HL-60 (cell line): ENCODE results near the gene THSD7B.

ENCODE experiments used
- DNase-seq, 2 experiments: peaks; one replicate each; pipeline ENCODE4 v3.0.0-alpha.2; 2010 to 2020; ENCODE audit warnings: low read depth in 1 of 2, low spot score in 1 of 2
- H3K27ac ChIP-seq: fragments of 250-450 bp; sonication (Bioruptor Pico); replicated peaks from 2 replicates; pipeline ENCODE4 v1.5.1; 2020; ENCODE audit warnings: mild to moderate bottlenecking, moderate library complexity
- H3K27me3 ChIP-seq: fragments of 250-450 bp; sonication (Bioruptor Pico); 2 replicates; pipeline ENCODE4 v1.5.1; 2021; ENCODE audit warnings: mild to moderate bottlenecking, moderate library complexity; ENCODE audit not compliant: insufficient read depth, poor library complexity, severe bottlenecking
- H3K4me3 ChIP-seq: replicated peaks from 2 replicates; pipeline ENCODE4 v1.5.1; 2011; ENCODE audit warnings: mild to moderate bottlenecking, control low read depth, low read length; ENCODE audit not compliant: insufficient read depth
- CTCF ChIP-seq: IDR thresholded peaks from one replicate; pipeline ENCODE4 v1.5.1; 2011; ENCODE audit warnings: low read length, control low read depth, inconsistent platforms; ENCODE audit not compliant: insufficient read depth
- GABPA ChIP-seq: IDR thresholded peaks from 2 replicates; pipeline ENCODE4 v1.6.1; 2012; ENCODE audit warnings: low read depth
- POLR2AphosphoS5 ChIP-seq: IDR thresholded peaks from 2 replicates; pipeline ENCODE4 v1.6.1; 2012; ENCODE audit warnings: low read depth
- SPI1 ChIP-seq: IDR thresholded peaks from 2 replicates; pipeline ENCODE4 v1.6.1; 2012; ENCODE audit warnings: low read depth, mild to moderate bottlenecking, borderline replicate concordance
- TF ChIP-seq, protein P1 (sequence below): IDR thresholded peaks from 2 replicates; pipeline ENCODE4 v1.6.1; 2012; ENCODE audit warnings: low read depth; ENCODE audit not compliant: insufficient replicate concordance

Gene THSD7B

GRCh38 chr2:137700681-137701080 lies 935.3 kb downstream of the THSD7B start:
- Histone ChIP-seq H3K27me3 (no peaks in the 10 kb centered on the region), H3K27ac (no peak overlapping the region), H3K4me3 (no peak overlapping the region)
- TF ChIP-seq GABPA (no peak), SPI1 (no peak), POLR2AphosphoS5 (no peak), CTCF (no peak)
- TF ChIP-seq, protein P1, sequence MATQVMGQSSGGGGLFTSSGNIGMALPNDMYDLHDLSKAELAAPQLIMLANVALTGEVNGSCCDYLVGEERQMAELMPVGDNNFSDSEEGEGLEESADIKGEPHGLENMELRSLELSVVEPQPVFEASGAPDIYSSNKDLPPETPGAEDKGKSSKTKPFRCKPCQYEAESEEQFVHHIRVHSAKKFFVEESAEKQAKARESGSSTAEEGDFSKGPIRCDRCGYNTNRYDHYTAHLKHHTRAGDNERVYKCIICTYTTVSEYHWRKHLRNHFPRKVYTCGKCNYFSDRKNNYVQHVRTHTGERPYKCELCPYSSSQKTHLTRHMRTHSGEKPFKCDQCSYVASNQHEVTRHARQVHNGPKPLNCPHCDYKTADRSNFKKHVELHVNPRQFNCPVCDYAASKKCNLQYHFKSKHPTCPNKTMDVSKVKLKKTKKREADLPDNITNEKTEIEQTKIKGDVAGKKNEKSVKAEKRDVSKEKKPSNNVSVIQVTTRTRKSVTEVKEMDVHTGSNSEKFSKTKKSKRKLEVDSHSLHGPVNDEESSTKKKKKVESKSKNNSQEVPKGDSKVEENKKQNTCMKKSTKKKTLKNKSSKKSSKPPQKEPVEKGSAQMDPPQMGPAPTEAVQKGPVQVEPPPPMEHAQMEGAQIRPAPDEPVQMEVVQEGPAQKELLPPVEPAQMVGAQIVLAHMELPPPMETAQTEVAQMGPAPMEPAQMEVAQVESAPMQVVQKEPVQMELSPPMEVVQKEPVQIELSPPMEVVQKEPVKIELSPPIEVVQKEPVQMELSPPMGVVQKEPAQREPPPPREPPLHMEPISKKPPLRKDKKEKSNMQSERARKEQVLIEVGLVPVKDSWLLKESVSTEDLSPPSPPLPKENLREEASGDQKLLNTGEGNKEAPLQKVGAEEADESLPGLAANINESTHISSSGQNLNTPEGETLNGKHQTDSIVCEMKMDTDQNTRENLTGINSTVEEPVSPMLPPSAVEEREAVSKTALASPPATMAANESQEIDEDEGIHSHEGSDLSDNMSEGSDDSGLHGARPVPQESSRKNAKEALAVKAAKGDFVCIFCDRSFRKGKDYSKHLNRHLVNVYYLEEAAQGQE = no peak
- DNase-seq = no peak

GRCh38 chr2:137705296-137705695 lies 940.0 kb downstream of the THSD7B start:
- peak overlapping the region; percentile 73; the same call in 1 of the 2 replicates for H3K27ac ChIP-seq
- H3K27me3 ChIP-seq = no peaks in the 10 kb centered on the region
- DNase-seq = peak in 1 of 2 experiments; percentile 32
- TF ChIP-seq POLR2AphosphoS5 (no peak), CTCF (no peak), GABPA (no peak), SPI1 (no peak)
- TF ChIP-seq, protein P1 = no peak
- H3K4me3 ChIP-seq = no peak overlapping the region

GRCh38 chr2:137706786-137707613 lies 941.7 kb downstream of the THSD7B start:
- DNase-seq = peak; percentile 94 to 99
- no peaks in the 10 kb centered on the region for H3K27me3 ChIP-seq
- no peak for TF ChIP-seq GABPA
- no peak for TF ChIP-seq SPI1
- peak; percentile 98 for TF ChIP-seq POLR2AphosphoS5
- H3K4me3 ChIP-seq = 0 out of 2 replicates have a peak overlapping the region, but pooled peaks have one; percentile 10
- H3K27ac ChIP-seq = peak overlapping the region; percentile 73

DNA sequence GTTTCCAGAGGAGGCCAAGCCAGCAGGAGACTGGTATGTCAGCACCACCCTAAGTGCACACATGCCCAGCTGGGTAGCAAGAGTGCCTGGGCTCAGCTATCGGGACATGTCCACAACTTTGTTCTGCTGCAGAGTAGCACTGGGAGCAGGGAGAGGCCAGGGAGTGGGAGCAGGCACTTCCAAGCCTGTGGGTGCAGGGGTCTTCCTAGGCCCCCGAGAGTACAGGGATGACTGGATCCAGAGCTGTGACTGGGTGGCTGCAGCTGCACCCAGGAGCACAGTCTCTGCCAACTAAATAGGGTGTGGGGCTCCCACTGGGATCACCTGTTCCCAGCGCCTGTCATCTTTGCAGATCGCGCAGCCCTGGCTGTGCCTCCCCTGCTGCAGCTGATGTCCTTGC lies 943.0 kb downstream of the THSD7B start:
- no peak for DNase-seq
- Histone ChIP-seq H3K4me3 (no peak overlapping the region), H3K27ac (peak overlapping the region; percentile 67), H3K27me3 (no peaks in the 10 kb centered on the region)
- no peak for TF ChIP-seq POLR2AphosphoS5
- no peak for TF ChIP-seq CTCF
- TF ChIP-seq, protein P1 = no peak
- TF ChIP-seq SPI1 = no peak
- no peak for TF ChIP-seq GABPA
